Esophagus muscularis mucosa (tissue), 4 donors: ENCODE results near the gene HES4. TPM values are rescaled to one million over a fixed set of nuclear protein-coding genes. Genes with fewer than 3 reads are reported as not detected.

Source experiments
- DNase-seq: peaks from one replicate; pipeline ENCODE4 v3.0.0-alpha.2; 2017; ENCODE audit errors: extremely low spot score
- H3K27ac ChIP-seq, 4 donors: fragments of 200-600 bp; sonication (generic); replicated peaks in 1 of 4; 1 replicate in 3 of 4; 2 replicates in 1 of 4; pipeline ENCODE4 v1.5.1; 2016 to 2019; ENCODE audit warnings: mild to moderate bottlenecking in 1 of 4
- H3K27me3 ChIP-seq, 4 donors: fragments of 200-600 bp; sonication (generic); one replicate each; pipeline versions ENCODE4 v1.5.1 to v1.6.0; 2016 to 2019
- H3K36me3 ChIP-seq, 4 donors: fragments of 200-600 bp; sonication (generic); one replicate each; pipeline ENCODE4 v1.5.1; 2016 to 2019
- H3K4me1 ChIP-seq, 4 donors: fragments of 200-600 bp; sonication (generic); one replicate each; pipeline ENCODE4 v1.5.1; 2016 to 2019
- H3K4me3 ChIP-seq, 4 donors: fragments of 200-600 bp; sonication (generic); 1 replicate in 2 of 4; 2 replicates in 2 of 4; pipeline ENCODE4 v1.5.1; 2016 to 2019; ENCODE audit warnings: mild to moderate bottlenecking in 4 of 4, moderate library complexity in 1 of 4
- H3K9me3 ChIP-seq, 4 donors: fragments of 200-600 bp; sonication (generic); 1 replicate in 3 of 4; 2 replicates in 1 of 4; pipeline ENCODE4 v1.5.1; 2016 to 2019
- EP300 ChIP-seq: sonication (generic); formaldehyde crosslinking; IDR thresholded peaks from one replicate; pipeline ENCODE4 v1.6.1; 2017; ENCODE audit warnings: antibody characterized with exemption
- POLR2A ChIP-seq: fragments of 450-650 bp; IDR thresholded peaks from one replicate; pipeline ENCODE4 v1.6.1; 2017; ENCODE audit warnings: antibody characterized with exemption, moderate library complexity, mild to moderate bottlenecking, low read depth
- POLR2AphosphoS5 ChIP-seq, 2 donors: sonication (generic); formaldehyde crosslinking; IDR thresholded peaks; one replicate each; pipeline ENCODE4 v1.6.1; 2017; ENCODE audit warnings: antibody characterized with exemption in 2 of 2
- whole genome bisulfite sequencing: methylation state at CpG from one replicate; pipeline ENCODE4 v1.1.5; 2018; 5-methylcytosine and 5-hydroxymethylcytosine counted together
- intact Hi-C: fragments of 100-400 bp; cut with DNase I; formaldehyde crosslinking; loops from one replicate; pipeline ENCODE4 v1.15.1; 2023
- total RNA-seq, 4 donors: library from RNA; depleted of rRNA; stranded (reverse); fragments of >200 nt; gene quantifications; one replicate each; pipeline versions ENCODE4 v1.1.0 to v1.2.1, GENCODE V29; 2016
- TF ChIP-seq, protein P1 (sequence below), 3 experiments: fragments of 200-600 bp in 2 of 3; fragments of 450-650 bp in 1 of 3; sonication (generic) in 2 of 3; IDR thresholded peaks; one replicate each; pipeline ENCODE4 v1.5.1; 2017 to 2019; ENCODE audit warnings: antibody characterized with exemption in 3 of 3, mild to moderate bottlenecking in 2 of 3, moderate library complexity in 1 of 3

Gene HES4
- total RNA-seq, 4 donors from 2014 or later, result 37.8 to 90.4 (median 65.0) TPM

DNA sequence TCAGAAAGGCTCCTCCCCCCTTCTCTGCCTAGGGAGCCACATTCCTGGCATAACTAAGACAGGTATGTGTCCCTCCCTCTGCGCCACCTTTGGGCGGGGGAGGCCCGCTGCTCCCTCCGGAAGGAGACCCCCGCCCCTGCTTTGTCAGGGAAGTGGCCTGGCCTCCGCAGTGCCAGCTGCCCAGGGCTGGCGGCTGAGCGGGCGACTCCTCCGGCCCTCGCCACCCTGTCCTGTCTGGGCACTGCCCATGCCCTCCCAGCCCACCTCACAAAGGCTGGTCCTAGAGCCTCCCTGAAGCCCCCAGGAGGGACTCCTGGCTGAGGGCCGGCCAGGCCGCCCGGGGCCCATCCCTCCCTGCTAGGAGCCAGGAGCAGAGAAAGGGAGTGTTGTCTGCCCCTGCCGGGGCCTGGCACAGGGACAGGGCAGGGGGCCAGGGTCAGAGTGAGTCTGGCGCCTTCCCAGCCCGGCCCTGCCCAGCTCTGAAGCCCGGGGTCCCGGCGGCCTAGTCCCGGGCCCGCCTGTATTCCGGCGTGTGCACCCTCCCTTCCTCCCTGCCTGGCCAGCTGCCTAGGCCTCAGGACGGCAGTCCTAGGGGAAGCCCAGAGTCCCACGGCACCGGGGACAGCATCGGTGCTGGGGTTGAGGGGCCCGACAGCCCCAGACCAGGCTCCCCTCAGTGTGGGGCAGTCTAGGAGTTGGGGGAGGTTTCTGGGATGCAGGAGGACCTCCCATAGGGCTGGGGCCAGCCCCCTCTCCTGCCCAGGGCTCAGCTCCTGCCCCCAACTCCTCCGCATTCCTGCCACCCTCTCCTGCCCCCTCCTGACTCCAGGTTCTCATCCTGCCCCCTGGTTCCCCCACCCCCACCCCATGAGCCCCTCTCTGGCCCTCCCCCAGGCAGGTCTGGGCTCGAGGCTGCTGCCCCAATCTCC, 25.1 kb upstream of the HES4 start:
- peaks cover 31 to 66% (median 51%) of the 10 kb centered on the region in 4 donors for H3K4me1 ChIP-seq

DNA sequence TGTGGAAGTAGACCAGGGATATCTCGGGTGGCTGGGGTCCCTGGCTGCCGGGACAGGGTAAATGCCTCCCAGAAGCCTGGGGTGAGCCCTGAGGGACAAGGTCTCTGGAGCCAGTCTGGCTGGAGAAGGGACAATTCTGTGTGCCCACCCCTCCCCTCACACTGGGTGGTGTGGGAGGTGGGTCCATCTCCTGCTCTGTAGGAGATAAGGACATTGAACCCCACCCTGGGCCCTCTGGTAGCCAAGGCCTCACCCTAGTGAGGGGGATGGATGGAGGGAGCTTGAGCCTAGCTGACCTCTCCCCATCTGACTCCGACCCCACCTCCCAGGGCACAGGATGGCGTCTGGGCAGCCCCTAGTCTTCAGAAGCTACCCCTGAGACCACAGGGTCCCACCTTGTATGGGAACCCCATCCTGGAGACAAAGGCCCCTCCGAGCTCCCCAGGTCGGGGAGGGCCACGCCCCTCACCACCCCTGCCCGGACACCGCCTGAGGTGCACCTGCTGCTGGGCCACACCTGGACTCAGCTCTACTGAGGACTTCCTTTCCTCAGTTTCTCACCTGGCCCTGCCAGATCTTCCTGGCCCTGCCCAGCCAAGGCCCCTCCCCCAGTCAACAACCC, 24.4 kb upstream of the HES4 start:
- DNase-seq, result no peak
- TF ChIP-seq POLR2A (no peak), EP300 (no peak), POLR2AphosphoS5 (IDR thresholded peaks at IDR 0.05) (no peak)
- TF ChIP-seq, protein P1, sequence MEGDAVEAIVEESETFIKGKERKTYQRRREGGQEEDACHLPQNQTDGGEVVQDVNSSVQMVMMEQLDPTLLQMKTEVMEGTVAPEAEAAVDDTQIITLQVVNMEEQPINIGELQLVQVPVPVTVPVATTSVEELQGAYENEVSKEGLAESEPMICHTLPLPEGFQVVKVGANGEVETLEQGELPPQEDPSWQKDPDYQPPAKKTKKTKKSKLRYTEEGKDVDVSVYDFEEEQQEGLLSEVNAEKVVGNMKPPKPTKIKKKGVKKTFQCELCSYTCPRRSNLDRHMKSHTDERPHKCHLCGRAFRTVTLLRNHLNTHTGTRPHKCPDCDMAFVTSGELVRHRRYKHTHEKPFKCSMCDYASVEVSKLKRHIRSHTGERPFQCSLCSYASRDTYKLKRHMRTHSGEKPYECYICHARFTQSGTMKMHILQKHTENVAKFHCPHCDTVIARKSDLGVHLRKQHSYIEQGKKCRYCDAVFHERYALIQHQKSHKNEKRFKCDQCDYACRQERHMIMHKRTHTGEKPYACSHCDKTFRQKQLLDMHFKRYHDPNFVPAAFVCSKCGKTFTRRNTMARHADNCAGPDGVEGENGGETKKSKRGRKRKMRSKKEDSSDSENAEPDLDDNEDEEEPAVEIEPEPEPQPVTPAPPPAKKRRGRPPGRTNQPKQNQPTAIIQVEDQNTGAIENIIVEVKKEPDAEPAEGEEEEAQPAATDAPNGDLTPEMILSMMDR (IDR thresholded peaks at IDR 0.05), result no peak
- peak overlapping the region in 1 of 4 donors; percentile 43 for H3K27ac ChIP-seq
- intact Hi-C loops, result no loop called here
- peaks cover 31 to 67% (median 51%) of the 10 kb centered on the region in 4 donors for H3K4me1 ChIP-seq
- H3K36me3 ChIP-seq, result peaks cover 0 to 8% (median 0%) of the 10 kb centered on the region in 4 donors
- H3K9me3 ChIP-seq, result no peaks in the 10 kb centered on the region
- peak overlapping the region in 1 of 4 donors; percentile 16 for H3K4me3 ChIP-seq
- WGBS, result 86% methylated on average over 6 of the region's 9 CpGs
- H3K27me3 ChIP-seq, result no peaks in the 10 kb centered on the region

More for the DNA sequence above, 25.1 kb upstream of the HES4 start:
- intact Hi-C loops, result no loop called here
- H3K9me3 ChIP-seq, result no peaks in the 10 kb centered on the region
- no peak for DNase-seq
- peaks cover 0 to 8% (median 0%) of the 10 kb centered on the region in 4 donors for H3K36me3 ChIP-seq
- TF ChIP-seq, protein P1 (IDR thresholded peaks at IDR 0.05), result no peak
- TF ChIP-seq EP300, result no peak
- no peak for TF ChIP-seq POLR2AphosphoS5 (IDR thresholded peaks at IDR 0.05)
- no peak for TF ChIP-seq POLR2A
- H3K4me3 ChIP-seq, result peak overlapping the region in 3 of 4 donors; percentile 3 to 16 (median 13)
- 79% methylated on average over 21 of the region's 31 CpGs for WGBS
- H3K27me3 ChIP-seq, result no peaks in the 10 kb centered on the region
- peak overlapping the region in 1 of 4 donors; percentile 43 for H3K27ac ChIP-seq

DNA sequence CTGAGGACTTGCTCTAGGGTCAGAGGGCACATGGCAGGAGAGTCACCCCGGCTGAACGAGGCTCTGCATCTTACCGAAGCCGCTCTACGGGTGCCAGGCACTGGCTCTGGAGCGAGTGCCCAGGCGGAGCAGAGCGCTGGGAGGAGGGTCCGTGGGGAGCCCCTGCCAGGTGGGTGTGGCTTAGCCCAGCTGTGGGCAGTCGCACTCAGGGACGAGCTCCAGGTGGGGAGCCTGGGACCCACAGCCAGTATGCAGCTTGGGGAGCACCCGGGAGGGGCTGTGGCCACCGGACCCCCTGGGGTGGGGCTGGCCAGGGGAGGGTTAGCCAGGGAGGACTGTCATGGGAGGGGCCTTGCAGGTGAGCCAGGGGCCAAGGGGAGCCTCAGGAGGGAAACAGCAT, 23.8 kb upstream of the HES4 start:
- no peak overlapping the region for H3K27ac ChIP-seq
- no peak for DNase-seq
- no peak for TF ChIP-seq EP300
- TF ChIP-seq POLR2A, result no peak
- TF ChIP-seq, protein P1 (IDR thresholded peaks at IDR 0.05), result no peak
- TF ChIP-seq POLR2AphosphoS5 (IDR thresholded peaks at IDR 0.05), result no peak
- H3K27me3 ChIP-seq, result no peaks in the 10 kb centered on the region
- WGBS, result 50% methylated on average over 5 of the region's 13 CpGs
- no peak overlapping the region for H3K4me3 ChIP-seq
- intact Hi-C loops, result no loop called here
- H3K36me3 ChIP-seq, result peaks cover 0 to 8% (median 0%) of the 10 kb centered on the region in 4 donors
- peaks cover 31 to 73% (median 56%) of the 10 kb centered on the region in 4 donors for H3K4me1 ChIP-seq
- H3K9me3 ChIP-seq, result no peaks in the 10 kb centered on the region

DNA sequence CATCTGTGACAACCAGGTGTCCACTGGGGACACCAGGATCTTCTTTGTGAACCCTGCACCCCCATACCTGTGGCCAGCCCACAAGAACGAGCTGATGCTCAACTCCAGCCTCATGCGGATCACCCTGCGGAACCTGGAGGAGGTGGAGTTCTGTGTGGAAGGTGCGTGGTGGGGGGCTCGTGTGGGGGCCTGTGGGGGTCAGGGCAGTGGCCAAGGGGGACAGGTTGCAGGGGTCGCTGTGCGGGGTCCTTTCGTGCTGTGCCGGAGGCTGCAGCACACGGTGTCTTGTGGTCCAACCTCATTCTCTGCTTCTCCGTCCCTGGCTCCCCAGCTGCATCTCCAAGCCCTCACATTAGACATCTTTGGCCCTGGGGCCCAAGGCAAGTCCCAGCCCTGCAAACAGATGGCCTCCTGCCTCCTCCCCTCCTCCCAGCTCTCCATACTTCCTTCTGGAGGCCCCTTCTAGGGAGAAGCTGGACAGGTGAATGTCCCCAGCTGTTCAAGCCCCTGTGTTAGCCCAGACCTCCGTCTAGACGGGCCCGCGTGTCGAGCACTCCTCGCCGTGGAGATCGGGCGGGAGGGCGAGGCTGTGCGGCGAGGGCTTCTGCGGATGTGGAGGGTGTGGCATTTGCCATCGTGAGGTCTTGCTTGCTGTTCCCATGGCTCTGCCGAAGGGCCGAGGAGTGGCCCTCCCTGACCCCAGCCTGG, 22.6 kb upstream of the HES4 start:
- H3K9me3 ChIP-seq, result no peaks in the 10 kb centered on the region
- H3K4me3 ChIP-seq, result no peak overlapping the region
- intact Hi-C loops, result no loop called here
- H3K4me1 ChIP-seq, result peaks cover 31 to 75% (median 58%) of the 10 kb centered on the region in 4 donors
- H3K36me3 ChIP-seq, result peaks cover 0 to 4% (median 0%) of the 10 kb centered on the region in 4 donors
- TF ChIP-seq, protein P1 (IDR thresholded peaks at IDR 0.05), result no peak
- no peak for TF ChIP-seq POLR2AphosphoS5 (IDR thresholded peaks at IDR 0.05)
- no peak for DNase-seq
- 90% methylated on average over 3 of the region's 27 CpGs for WGBS
- H3K27me3 ChIP-seq, result no peaks in the 10 kb centered on the region
- H3K27ac ChIP-seq, result no peak overlapping the region
